ENCODE measurements around the gene TBC1D9B.
"Not testable (repeated sequence)": the region's sequence is repeated elsewhere in the genome, so short reads cannot be mapped to it uniquely, and the experiment has no call there.

The TBC1D9B gene

DNA sequence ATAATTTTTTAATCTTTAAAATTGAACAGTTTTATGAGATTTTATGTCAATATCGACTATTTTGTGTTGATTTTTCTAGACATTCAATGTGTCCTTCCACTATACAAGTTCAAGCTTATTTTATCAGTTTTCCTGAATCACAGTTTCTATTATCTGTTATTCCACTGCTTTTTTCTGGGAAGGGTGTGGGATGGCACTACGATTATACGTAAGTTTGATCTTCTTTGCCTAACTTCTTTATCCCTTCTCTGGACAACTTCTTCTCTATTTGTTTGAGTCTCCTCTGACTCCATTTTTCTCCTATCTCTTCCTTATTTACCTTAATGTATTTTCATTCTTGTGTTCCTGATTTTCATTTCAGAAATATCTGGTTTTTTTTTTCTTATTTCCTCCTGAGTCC lies 24.5 kb downstream of the TBC1D9B start:
- DNase-seq: no peak

- no peak for DNase-seq
Measured at GRCh38 chr5:179882338-179882737, 25.4 kb downstream of the TBC1D9B start.

GRCh38 chr5:179880848-179881590 lies 26.7 kb downstream of the TBC1D9B start:
- DNase-seq: no peak

- DNase-seq: no peak
Measured at GRCh38 chr5:179880066-179880650, 27.5 kb downstream of the TBC1D9B start.

- no peak for DNase-seq
Measured at GRCh38 chr5:179879690-179880010, 28.0 kb downstream of the TBC1D9B start.

GRCh38 chr5:179879003-179879689 lies 28.6 kb downstream of the TBC1D9B start:
- no peak for DNase-seq

- DNase-seq: no peak
Measured at GRCh38 chr5:179878222-179879002, 29.3 kb downstream of the TBC1D9B start.

DNA sequence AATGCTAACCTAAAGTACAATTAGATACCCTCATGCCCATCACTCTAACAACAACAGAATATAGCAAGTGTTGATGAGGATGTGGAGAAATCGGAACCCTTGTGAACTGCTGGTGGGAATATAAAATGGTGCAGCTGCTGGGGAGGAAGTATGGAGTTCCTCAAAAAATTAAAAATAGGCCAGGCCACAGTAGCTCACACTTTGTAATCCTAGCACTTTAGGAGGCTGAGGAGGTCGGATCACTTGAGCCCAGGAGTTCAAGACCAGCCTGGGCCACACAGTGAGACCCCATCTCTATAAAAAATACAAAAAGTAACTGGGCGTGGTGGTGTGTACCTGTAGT lies 31.1 kb downstream of the TBC1D9B start:
- DNase-seq: no peak

DNA sequence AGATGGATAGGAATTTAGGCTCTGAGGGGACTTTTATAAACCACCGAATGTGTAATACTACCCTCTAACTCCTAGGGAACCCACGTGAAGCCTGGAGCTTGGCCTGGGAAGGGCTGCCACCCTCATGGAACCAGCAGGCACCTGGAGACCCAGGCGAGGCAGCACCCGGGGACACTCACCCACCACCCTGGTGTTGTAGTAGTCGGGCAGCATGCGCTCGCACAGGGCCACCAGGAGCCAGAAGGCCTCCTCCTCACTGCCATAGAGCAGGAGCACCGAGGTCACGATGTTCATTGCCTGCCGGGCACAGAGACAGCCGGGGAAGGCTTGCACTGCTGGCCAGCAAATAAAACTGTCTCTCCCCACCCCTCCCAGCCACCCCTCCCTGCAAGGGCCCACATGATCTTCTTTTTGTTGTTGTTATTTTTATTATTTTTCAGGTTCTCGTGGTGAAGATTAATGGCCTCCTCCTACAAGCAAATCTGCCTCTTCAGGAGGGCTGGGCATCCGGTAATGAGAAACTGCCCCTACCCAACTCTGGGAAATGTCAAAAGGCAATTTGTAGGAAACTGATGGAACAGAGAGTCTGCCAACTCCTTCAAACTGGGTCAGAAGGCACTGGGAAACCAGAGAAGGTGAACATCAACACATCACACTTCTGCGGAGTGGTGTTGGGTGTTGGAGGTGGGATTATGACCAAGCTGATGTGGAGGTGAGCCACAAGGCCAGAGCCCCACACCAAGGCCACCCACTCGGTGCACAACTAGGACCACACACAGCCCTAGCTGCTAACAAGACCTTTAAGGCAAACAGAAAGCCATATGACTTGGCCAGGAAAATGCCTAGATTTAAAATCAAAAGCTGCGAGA lies 31.7 kb downstream of the TBC1D9B start:
- no peak for DNase-seq

DNA sequence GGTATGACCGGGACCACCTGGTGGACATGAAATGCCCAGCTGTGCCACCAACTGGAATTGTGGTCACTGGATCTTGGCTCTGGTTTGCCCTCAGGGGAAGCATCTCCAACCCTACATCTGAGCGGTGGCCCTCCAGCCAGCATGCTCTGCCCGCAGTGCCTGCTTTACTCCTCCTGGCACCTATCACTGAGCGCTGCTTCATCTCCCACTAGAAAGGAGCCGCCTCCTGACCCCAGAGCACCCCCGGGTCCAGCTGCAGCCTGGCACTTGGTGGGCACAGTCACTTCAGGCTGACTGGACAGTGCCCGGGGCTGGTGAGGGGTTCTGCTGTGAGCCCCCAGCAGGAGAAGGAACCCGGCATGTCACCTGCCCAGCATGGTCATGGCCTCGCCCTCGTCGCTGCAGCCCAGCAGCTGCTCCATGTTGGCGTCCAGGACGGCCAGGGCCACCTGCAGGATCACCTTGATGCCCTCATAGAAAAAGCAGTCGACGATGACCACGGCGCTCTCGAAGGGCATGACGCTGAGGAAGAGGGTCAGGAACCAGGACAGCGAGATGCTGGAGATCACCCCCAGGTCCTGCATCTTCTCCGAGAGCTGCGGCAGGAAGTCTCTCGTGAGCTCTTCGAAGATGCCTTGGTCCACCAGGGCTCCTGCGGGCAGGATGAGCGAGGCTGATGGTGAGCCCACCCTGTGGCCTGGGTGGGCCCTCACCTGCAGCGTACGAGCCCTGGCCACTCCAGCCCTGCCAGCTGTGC lies 33.0 kb downstream of the TBC1D9B start:
- no peak for DNase-seq

DNA sequence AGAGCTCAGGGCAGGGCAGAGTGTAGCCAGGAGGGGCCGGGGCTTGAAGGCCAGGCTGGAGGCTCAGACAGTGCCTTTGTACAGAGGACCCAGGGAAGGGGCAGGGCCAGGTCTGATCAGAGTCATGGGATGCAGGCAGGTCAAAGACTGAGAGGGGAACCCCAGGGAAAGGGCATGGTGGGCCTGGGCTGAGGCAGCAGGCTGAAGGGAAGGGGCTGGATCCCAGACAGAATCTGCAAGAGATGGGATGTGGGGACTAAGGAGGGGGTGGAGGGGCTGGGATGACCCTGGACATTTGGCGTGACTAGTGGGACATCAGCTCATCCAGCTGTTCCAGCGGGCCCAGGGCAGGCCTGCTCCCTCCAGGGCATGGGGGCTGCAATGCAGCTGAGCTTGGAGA lies 33.6 kb downstream of the TBC1D9B start:
- DNase-seq: no peak

DNA sequence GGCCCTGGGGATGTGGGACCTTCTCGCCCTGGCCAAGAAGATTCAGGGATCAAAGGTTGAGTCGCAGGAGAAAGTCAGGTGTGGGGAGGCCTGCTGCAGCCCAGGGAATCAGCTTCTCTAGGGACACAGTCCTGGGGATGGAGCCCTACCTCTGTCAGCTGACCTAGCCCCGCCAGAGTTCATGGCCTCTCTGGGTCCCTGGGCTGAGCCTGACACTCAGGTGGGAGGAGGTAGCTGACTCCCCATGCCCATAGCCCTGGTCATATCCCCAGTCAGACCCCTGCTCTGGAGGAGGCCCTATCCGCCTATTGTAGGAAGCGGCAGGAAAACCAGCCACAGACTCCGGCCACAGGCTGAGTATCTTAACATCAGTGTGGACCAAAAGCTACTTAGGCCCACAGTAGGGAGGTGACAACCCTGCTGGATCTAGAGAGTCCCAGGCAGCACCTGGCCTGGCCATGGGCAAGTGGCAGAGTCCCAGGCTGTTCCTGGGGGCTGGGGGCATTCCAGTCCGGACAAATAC lies 34.0 kb downstream of the TBC1D9B start:
- DNase-seq: no peak

GRCh38 chr5:179872828-179873575 lies 34.7 kb downstream of the TBC1D9B start:
- no peak for DNase-seq

GRCh38 chr5:179872055-179872827 lies 35.5 kb downstream of the TBC1D9B start:
- no peak for DNase-seq

- DNase-seq: not testable (repeated sequence)
Measured at GRCh38 chr5:179871533-179871932, 36.2 kb downstream of the TBC1D9B start.

- no peak for DNase-seq
Measured at GRCh38 chr5:179870952-179871351, 36.7 kb downstream of the TBC1D9B start.

DNA sequence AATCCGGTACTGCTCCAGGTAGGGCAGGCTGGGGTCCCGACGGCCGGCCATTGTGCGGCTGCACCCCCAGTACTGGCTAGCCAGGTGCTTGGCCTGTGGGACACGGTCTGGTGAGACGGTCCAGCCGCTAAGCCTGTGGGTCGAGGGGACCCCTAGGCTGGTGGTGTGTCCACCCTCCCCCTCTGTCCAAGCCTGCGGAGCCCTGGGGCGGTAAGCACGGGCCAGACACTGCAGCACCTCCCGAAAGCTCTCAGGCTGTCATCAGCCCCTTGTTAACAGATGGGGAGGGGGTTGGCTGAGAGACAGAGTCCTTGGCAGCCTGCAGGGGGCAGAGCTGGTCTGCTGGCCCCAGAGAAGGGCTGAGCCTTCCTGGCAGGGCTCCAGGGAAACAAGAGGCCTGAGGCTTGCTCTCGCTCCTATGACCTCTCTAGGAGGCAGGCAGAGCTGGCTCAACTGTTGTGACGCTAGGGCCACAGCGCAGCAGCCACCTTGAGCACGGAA lies 37.2 kb downstream of the TBC1D9B start:
- no peak for DNase-seq

DNA sequence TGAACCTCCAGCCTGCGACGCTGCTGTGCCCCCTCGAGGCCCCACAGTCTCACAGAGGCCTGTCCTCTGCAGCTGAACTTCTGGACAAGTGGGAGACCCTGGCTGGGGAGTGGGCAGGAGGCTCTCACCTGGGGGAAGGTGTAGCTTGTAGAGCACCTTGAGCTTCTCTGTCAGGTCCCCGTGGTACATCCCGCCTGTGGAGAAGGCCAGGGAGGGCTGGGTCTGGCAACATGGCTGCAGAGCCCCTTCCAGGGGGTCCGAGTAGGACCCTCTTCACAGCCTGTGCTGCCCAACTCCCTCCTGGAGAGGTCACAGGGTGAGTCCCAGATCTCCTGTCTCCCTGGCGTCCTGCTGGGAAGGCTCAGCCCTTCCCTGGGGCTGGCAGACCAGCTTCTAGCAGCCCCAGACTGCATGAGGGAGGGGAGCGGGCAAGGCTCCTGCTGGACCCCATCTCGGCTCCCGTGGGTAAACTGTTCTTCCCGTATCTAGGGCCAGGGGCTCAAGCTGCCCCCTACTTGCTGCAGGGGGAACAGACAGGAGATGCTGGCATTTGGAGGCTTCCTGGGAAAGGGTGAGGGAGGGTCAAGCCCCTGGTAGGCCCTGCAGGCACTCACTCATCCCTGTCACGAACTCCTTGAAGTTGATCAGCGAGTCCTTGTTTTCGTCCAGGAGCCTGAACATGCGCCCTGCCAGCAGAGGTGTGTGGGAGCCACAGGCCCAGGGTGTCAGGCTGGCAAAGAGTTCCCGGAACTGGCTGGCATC lies 37.9 kb downstream of the TBC1D9B start:
- DNase-seq: no peak

- no peak for DNase-seq
Measured at GRCh38 chr5:179869101-179869500, 38.6 kb downstream of the TBC1D9B start.

Measured in bone marrow (tissue), 2 donors.